Astrocyte of the cerebellum (primary cell): ENCODE results near the gene MDFIC2.
A peak's percentile ranks its signal among the peaks of the same experiment; 100 is the strongest.
"Not testable (repeated sequence)": the region's sequence is repeated elsewhere in the genome, so short reads cannot be mapped to it uniquely, and the experiment has no call there.

Source experiments
- DNase-seq: peaks from one replicate; pipeline ENCODE4 v3.0.0-alpha.2; 2011; ENCODE audit warnings: low read depth
- H3K4me3 ChIP-seq: 2 replicates; pipeline ENCODE4 v1.5.1; 2011; ENCODE audit warnings: mild to moderate bottlenecking, low read depth, low read length, moderate library complexity
- CTCF ChIP-seq: IDR thresholded peaks from 2 replicates; pipeline ENCODE4 v1.5.1; 2012; ENCODE audit warnings: low read length, low read depth, moderate library complexity, mild to moderate bottlenecking; ENCODE audit errors: missing control alignments
- in situ Hi-C: cut with HindIII; loops from 2 replicates; pipeline ENCODE4 v1.10.0; 2017; ENCODE audit warnings: low sequenced_read_pairs

Gene MDFIC2

GRCh38 chr3:70312336-70312735, at the start of gene MDFIC2:
Gene MDFIC2, minus strand, starts transcription at chr3:70312638. Its CDS starts 665 bp downstream, at chr3:70311973.
- no peak for DNase-seq
- H3K4me3 ChIP-seq = no peak within 1 kb of the TSS
- in situ Hi-C loops = no loop called here
- TF ChIP-seq CTCF = no peak

- DNase-seq = peak; percentile 8
- H3K4me3 ChIP-seq = no peak overlapping the region
- no peak for TF ChIP-seq CTCF
- in situ Hi-C loops = no loop called here
Measured at GRCh38 chr3:70360979-70361760, 48.7 kb upstream of the MDFIC2 start.

- no peak for TF ChIP-seq CTCF
- no peak overlapping the region for H3K4me3 ChIP-seq
- in situ Hi-C loops = no loop called here
Measured at GRCh38 chr3:70359711-70360110, 47.3 kb upstream of the MDFIC2 start.

GRCh38 chr3:70358978-70359580, 46.6 kb upstream of the MDFIC2 start:
- no peak overlapping the region for H3K4me3 ChIP-seq
- TF ChIP-seq CTCF = peak; percentile 64
- in situ Hi-C loops = no loop called here
- peak; percentile 33 for DNase-seq

More at GRCh38 chr3:70359711-70360110, 47.3 kb upstream of the MDFIC2 start:
- DNase-seq = no peak

- TF ChIP-seq CTCF = no peak
- in situ Hi-C loops = no loop called here
- no peak for DNase-seq
- H3K4me3 ChIP-seq = no peak overlapping the region
Measured at GRCh38 chr3:70352215-70352614, 39.8 kb upstream of the MDFIC2 start.

- in situ Hi-C loops = no loop called here
Measured at GRCh38 chr3:70342149-70342548, 29.7 kb upstream of the MDFIC2 start.

GRCh38 chr3:70336885-70337284, 24.4 kb upstream of the MDFIC2 start:
- H3K4me3 ChIP-seq, DNase-seq, in situ Hi-C loops: not testable (repeated sequence)

More at GRCh38 chr3:70342149-70342548, 29.7 kb upstream of the MDFIC2 start:
- no peak overlapping the region for H3K4me3 ChIP-seq
- DNase-seq = no peak
- no peak for TF ChIP-seq CTCF
